HG03108 (cell line): ENCODE data around the gene GGT1.
"Not testable (repeated sequence)": the region's sequence is repeated elsewhere in the genome, so short reads cannot be mapped to it uniquely, and the experiment has no call there.

Source experiments
- ATAC-seq: cut with Tn5 transposase; IDR thresholded peaks from one replicate; pipeline ENCODE4 v1.9.1; 2021; ENCODE audit warnings: moderate library complexity; ENCODE audit not compliant: unreplicated experiment

Gene GGT1

DNA sequence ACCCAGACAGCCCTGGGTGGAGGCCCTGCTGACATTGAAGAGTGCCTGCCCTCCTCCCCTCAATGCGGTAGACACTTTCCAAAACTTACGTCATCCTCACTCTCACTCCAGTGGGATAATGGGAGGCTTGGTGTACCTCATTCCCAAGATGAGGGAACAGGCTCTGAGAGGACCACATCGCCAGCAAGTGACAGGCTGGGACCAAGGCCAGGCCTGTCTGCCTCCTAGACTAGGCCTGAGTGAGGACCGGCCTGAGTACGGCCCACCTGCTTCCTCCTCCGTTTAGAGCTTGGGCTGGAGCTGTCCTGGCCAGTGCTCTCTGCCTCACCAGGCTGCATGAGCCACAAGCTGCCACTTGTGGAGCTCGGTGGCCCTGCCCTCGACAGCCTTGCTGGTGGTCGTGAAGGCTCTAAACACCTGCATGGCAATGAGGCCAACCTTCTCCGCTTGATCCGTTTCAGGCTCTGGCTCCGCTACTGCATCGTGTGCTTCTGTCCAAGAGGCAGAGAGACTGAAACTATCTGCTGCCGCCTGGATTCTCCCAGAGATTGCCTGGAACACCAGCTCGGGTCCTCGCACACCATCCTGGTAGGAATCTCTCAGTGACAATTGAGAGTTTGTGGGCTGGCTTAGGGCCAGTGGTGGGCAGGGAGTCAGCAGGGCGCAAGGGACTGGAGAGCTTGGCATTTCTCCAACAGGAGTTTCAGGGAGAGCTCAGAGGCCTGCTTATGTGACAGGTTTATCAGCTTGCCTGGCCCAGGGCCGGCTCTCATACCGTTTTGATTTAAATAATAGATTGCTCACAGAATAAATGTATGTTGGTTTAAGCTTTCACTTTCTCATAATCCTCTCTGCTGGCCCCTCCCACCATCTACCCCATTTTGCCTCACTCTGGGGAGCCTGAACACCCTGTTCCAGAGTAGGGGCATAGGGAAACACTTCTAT, 19.5 kb upstream of the GGT1 start:
- no peak for ATAC-seq

GRCh38 chr22:24584166-24584790, 18.7 kb upstream of the GGT1 start:
- ATAC-seq, result no peak

DNA sequence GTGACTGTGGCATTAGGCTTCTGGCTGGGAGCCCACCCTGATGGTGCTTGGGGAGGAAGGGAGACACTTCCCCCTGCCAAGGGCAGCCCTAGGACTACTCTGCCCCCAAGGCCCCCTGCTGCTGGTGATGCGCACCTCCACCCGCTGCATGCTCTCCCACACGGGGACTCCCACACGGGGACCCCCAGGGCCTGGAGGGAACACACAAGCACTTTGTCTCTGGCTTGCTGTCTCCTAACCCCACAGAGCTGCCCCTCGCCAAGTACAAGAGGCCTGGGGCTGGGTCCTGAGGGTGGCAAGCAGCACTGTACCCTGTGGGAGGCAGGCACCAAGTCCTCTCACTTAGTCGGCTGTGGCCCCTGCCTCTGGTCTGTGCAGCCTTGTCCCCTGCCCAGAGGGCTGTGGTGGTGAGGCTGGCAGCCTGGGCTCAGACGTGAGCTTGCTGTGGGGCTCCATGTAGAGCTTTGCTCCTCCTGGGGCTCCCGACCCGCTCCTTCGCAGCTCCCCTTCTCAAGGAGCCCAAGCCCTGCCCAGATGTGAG, 18.1 kb upstream of the GGT1 start:
- ATAC-seq, result no peak

DNA sequence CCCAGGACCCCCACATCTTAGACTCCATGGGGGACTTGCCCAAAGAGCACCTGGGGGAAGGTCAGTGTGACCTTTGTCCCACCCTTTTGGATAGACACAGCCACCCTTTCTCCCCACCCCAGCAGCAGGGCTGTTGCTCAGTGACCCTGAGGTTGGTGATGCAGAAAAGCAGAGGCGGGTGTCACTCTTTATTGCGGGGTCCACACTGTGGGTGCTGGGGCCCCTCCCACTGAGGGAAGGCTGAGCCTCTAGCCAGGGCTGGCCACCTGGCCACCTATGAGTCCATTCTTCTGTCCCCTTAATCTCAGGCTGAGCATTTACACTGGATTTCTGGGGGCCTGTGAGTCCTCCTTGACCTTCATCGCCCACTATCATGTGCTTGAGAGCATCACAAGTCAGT, 17.5 kb upstream of the GGT1 start:
- ATAC-seq, result no peak

- ATAC-seq, result no peak
Observed at GRCh38 chr22:24585927-24586546, 17.0 kb upstream of the GGT1 start.

DNA sequence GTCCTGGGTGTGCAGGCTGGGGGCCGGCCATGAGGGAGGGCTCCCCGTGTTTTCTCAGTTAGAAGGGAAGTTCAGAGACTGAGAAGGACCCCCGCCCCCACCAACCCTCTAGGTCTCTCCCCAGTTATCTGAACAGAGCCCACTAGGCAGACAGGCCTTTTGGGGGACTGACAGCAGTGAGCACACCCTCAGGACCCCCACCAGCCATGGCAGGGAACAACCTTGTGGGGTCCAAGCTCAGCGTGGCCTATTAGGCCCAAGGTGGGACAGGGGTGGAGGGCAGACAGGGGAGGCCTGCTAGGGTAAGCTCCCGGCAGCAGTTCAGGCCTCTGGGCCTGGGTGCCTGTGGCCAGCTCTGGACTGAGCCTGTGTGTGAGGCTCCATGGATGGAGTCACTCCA, 15.7 kb upstream of the GGT1 start:
- no peak for ATAC-seq

DNA sequence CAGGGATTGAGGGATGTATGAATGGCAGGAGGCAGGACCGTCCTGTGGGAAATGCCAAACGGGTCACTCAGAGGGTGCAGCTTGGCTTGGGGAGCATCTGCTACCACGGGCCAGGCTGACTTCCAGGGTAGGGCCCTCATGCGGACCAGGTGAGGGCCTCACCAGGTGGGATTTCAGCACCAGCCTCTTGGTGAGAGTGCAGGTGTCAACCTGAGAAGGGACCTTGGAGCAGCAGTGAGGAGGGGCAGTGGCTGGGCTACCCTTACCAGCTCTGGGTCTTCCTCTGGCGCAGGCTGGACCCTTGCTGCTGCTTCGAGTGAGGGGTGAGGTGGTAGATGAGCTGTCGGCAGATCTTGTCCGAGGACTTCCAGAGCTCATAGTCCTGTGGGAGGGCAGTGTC, 15.0 kb upstream of the GGT1 start:
- no peak for ATAC-seq

DNA sequence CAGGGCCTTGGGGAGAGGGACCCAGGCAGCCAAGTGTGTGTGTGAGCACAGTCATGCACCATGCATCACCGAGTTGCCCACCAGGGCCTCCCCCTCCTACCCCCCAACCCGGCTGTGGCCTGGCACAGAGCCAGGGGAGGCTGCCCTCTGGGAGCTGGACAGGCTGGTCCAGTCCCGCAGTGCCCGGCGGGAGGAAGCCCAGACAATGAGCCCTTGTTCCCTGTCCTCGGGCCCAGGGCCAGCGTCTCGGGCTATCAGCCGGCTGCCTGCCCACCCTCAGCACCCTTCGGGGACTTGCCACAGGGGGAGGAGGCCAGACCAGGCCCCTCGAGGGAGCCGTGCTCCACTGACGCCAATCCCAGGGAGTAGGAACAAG, 14.6 kb upstream of the GGT1 start:
- ATAC-seq, result no peak

- no peak for ATAC-seq
Observed at GRCh38 chr22:24588757-24589481, 14.1 kb upstream of the GGT1 start.

GRCh38 chr22:24589518-24590030, 13.4 kb upstream of the GGT1 start:
- no peak for ATAC-seq

- ATAC-seq, result no peak
Observed at GRCh38 chr22:24590596-24591173, 12.3 kb upstream of the GGT1 start.

GRCh38 chr22:24591286-24591830, 11.6 kb upstream of the GGT1 start:
- ATAC-seq, result no peak

GRCh38 chr22:24592058-24592850, 10.7 kb upstream of the GGT1 start:
- no peak for ATAC-seq

DNA sequence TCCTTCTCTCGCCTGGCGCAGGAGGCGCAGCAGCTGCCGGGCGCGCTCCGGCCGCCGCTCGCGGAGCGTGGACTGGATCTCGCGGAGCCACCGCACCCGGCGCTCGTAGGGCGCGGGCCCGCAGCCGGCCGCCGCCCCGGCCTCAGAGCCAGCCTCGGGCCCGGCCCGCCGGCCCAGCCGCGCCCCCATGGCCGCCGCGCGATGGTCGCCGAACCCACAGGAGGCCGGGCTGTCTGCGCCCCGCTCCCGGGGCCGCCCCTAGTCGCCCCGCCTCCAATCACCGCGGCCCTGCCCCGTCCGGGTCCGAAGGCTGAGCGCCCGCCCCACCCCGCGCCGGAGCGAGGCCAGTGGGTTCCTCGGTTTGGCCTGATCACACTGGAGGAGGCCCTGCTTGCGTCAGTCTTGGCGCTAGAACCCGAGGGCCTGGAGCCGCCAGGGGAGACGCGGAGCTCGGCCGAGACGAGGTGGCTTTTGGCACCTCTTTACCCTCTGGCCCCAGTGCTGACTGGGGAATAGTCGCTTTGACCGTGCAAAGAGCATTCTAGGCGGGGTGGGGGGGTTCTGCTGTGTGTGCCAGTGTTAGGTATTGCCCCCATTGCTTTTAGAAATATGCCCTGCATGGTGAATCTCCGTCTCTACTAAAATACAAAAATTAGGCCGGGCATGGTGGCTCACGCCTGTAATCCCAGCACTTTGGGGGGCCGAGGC, 10.0 kb upstream of the GGT1 start, which contains the start of gene LRRC75B:
LRRC75B (minus strand) TSS at position 223 of the 708 bp plus-strand sequence; CDS start at position 189, 34 bp downstream.
- ATAC-seq, result peak; percentile 72

DNA sequence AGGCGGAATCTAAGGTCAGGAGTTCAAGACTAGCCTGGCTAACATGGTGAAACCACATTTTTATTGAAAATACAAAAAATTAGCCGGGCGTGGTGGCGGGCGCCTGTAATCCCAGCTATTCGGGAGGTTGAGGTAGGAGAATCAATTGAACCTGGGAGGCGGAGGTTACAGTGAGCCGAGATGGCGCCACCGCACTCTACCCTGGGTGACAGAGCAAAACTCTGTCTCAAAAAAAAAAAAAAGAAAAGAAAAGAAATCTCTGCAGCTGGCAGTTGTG, 9.5 kb upstream of the GGT1 start:
- not testable (repeated sequence) for ATAC-seq

- ATAC-seq, result no peak
Observed at GRCh38 chr22:24593836-24594568, 9.0 kb upstream of the GGT1 start.

DNA sequence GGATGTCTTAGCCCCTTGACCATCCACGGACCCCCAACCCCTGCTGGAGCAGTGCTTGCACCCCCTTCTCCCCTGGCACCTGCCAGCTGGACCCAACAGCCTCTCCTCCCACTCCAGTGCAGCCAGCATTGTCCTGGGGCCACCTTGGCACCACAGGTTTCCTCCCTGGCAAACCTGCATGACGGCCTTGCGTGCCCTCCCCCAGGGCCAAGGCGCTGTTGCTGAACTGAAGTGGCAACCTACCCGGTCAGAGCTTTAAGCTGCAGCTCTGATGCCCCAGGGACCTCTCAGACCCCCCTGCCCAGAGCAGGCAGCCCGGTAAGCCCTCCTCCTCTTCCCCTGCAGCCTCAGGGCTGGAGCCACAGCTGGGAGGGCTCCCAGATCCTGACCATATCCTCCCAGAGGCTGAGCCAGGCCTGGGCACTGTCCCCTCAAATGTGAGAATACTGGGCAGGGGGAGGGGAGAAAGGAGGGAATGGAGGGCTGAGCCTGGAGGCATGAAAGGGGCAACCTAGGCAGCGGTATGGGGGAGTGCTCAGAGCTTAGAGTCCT, 8.3 kb upstream of the GGT1 start:
- ATAC-seq, result no peak

- no peak for ATAC-seq
Observed at GRCh38 chr22:24595228-24595627, 7.8 kb upstream of the GGT1 start.
